ENCODE measurements around the gene GALNT2. TPM values are rescaled to one million over a fixed set of nuclear protein-coding genes. Genes with fewer than 3 reads are reported as not detected.

The GALNT2 gene
- total and polyA plus RNA-seq, 7 donors = 43.7 to 88.7 (median 75.7) TPM

GRCh38 chr1:230103306-230104173 is 36.5 kb downstream of the GALNT2 start:
- TF ChIP-seq CTCF (IDR thresholded peaks at IDR 0.05) = no peak
- H3K27me3 ChIP-seq (ENCODE audit: insufficient read depth in 3 of 3, low read length in 2 of 3) = no peaks in the 10 kb centered on the region
- intact Hi-C loops (cut with DNase I) = loop anchor here (2.0 to 10.0 kb wide), 3 partner anchors 35 to 111 kb away; no protein-coding TSS in a partner anchor
- H3K9me3 ChIP-seq = no peaks in the 10 kb centered on the region
- no peak for ATAC-seq
- H3K4me3 ChIP-seq = peak overlapping the region; percentile 23
- DNase-seq = no peak
- WGBS, 3 donors = 53 to 82% (median 57%) methylated on average over 5 of the region's 5 CpGs
- no peaks in the 10 kb centered on the region for H3K36me3 ChIP-seq (ENCODE audit: insufficient read depth in 1 of 2, low read depth in 1 of 2)
- peak overlapping the region; percentile 85 for H3K27ac ChIP-seq
- peaks cover 71% of the 10 kb centered on the region for H3K4me1 ChIP-seq

- Histone ChIP-seq H3K36me3 (ENCODE audit: insufficient read depth in 1 of 2, low read depth in 1 of 2) (no peaks in the 10 kb centered on the region), H3K4me1 (peaks cover 64% of the 10 kb centered on the region), H3K9me3 (no peaks in the 10 kb centered on the region), H3K4me3 (peak overlapping the region; percentile 23), H3K27me3 (ENCODE audit: insufficient read depth in 3 of 3, low read length in 2 of 3) (no peaks in the 10 kb centered on the region), H3K27ac (peak overlapping the region; percentile 85)
- TF ChIP-seq CTCF (IDR thresholded peaks at IDR 0.05) = no peak
- ATAC-seq = peak; percentile 85 to 95 (median 92)
- 4 to 11% (median 5%) methylated on average over 19 of the region's 19 CpGs for WGBS, 3 donors
- DNase-seq = peak; percentile 99
- intact Hi-C loops (cut with DNase I) = loop anchor here (2.0 to 10.0 kb wide), 3 partner anchors 36 to 110 kb away; no protein-coding TSS in a partner anchor
Measured at GRCh38 chr1:230104395-230105244, 37.6 kb downstream of the GALNT2 start.

DNA sequence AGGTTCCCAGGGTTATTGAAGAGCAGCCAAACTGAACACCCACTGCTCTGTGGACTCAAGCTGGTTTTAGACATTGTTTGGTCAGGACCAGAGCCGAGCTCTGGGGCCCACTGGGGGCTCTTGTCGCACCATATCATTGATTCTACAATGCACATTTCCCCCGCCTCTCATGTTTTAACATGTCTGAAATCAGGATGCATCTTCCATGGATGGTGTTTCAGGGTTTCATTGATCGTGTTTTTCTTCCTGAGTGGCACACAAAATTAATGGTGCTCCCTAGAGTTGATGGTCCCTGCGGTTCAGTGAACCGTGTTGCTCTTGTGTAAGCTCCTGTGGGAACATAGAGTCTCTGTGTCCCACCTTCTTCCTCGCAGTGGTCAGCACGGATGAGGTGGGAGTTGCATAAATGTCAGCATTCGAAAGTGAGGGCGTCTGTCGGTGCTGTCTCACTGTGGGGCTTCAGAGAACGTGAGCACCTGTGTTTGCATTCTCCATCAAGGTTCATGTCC is 38.3 kb downstream of the GALNT2 start:
- no peak overlapping the region for H3K4me3 ChIP-seq
- H3K9me3 ChIP-seq = no peaks in the 10 kb centered on the region
- H3K4me1 ChIP-seq = peaks cover 66% of the 10 kb centered on the region
- no peaks in the 10 kb centered on the region for H3K36me3 ChIP-seq (ENCODE audit: insufficient read depth in 1 of 2, low read depth in 1 of 2)
- intact Hi-C loops (cut with DNase I) = loop anchor here in 1 of 2 donors (2.0 to 10.0 kb wide), 2 partner anchors 36 to 110 kb away; no protein-coding TSS in a partner anchor
- H3K27me3 ChIP-seq (ENCODE audit: insufficient read depth in 3 of 3, low read length in 2 of 3) = no peaks in the 10 kb centered on the region
- peak in 2 of 4 donors; percentile 8 to 12 for ATAC-seq
- no peak for DNase-seq
- TF ChIP-seq CTCF (IDR thresholded peaks at IDR 0.05) = no peak
- 79 to 86% (median 80%) methylated on average over 12 of the region's 12 CpGs for WGBS, 3 donors
- H3K27ac ChIP-seq = peak overlapping the region; percentile 85

GRCh38 chr1:230105754-230106625 is 39.0 kb downstream of the GALNT2 start:
- ATAC-seq = peak; percentile 53 to 69 (median 62)
- intact Hi-C loops (cut with DNase I) = loop anchor here in 1 of 2 donors (2.0 to 10.0 kb wide), 2 partner anchors 37 to 109 kb away; no protein-coding TSS in a partner anchor

More at GRCh38 chr1:230105754-230106625, 39.0 kb downstream of the GALNT2 start:
- Histone ChIP-seq H3K4me1 (peaks cover 69% of the 10 kb centered on the region), H3K9me3 (no peaks in the 10 kb centered on the region), H3K36me3 (ENCODE audit: insufficient read depth in 1 of 2, low read depth in 1 of 2) (no peaks in the 10 kb centered on the region), H3K27ac (peak overlapping the region; percentile 85), H3K4me3 (no peak overlapping the region), H3K27me3 (ENCODE audit: insufficient read depth in 3 of 3, low read length in 2 of 3) (no peaks in the 10 kb centered on the region)
- TF ChIP-seq CTCF (IDR thresholded peaks at IDR 0.05) = no peak
- 47 to 54% (median 50%) methylated on average over 10 of the region's 10 CpGs for WGBS, 3 donors
- no peak for DNase-seq

Data from psoas muscle (tissue), 8 donors.